GM12801 (cell line): Measurements from ENCODE around the gene TPCN1.

ENCODE experiments used
- TF ChIP-seq, protein P1 (sequence below): IDR thresholded peaks from one replicate; pipeline ENCODE4 v1.5.1; 2011; ENCODE audit warnings: control low read depth; ENCODE audit not compliant: insufficient read length; ENCODE audit errors: extremely low read depth

Gene TPCN1

GRCh38 chr12:113236539-113237399 lies 15.5 kb downstream of the TPCN1 start:
- TF ChIP-seq, protein P1, sequence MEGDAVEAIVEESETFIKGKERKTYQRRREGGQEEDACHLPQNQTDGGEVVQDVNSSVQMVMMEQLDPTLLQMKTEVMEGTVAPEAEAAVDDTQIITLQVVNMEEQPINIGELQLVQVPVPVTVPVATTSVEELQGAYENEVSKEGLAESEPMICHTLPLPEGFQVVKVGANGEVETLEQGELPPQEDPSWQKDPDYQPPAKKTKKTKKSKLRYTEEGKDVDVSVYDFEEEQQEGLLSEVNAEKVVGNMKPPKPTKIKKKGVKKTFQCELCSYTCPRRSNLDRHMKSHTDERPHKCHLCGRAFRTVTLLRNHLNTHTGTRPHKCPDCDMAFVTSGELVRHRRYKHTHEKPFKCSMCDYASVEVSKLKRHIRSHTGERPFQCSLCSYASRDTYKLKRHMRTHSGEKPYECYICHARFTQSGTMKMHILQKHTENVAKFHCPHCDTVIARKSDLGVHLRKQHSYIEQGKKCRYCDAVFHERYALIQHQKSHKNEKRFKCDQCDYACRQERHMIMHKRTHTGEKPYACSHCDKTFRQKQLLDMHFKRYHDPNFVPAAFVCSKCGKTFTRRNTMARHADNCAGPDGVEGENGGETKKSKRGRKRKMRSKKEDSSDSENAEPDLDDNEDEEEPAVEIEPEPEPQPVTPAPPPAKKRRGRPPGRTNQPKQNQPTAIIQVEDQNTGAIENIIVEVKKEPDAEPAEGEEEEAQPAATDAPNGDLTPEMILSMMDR = no peak

GRCh38 chr12:113237748-113238147 lies 16.5 kb downstream of the TPCN1 start:
- TF ChIP-seq, protein P1 = no peak

DNA sequence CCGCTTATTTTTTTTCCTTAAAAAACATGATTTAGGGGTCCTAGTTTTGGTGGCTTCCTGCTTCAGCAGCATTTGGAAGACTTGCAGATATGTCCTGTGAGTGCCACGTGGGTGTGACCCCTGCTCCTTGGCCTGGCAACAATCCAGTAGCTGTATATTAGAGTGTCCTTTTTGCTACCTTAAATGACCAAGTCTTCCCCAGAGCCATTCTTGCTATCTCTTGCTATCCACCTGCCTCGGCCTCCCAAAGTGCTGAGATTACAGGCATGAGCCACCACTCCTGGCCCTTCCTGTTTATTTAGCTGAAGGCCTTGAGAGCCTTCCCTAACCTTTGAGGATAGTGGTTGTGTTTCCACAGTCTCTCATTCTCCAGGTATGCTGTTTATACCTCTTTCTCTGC lies 17.0 kb downstream of the TPCN1 start:
- TF ChIP-seq, protein P1 = no peak

DNA sequence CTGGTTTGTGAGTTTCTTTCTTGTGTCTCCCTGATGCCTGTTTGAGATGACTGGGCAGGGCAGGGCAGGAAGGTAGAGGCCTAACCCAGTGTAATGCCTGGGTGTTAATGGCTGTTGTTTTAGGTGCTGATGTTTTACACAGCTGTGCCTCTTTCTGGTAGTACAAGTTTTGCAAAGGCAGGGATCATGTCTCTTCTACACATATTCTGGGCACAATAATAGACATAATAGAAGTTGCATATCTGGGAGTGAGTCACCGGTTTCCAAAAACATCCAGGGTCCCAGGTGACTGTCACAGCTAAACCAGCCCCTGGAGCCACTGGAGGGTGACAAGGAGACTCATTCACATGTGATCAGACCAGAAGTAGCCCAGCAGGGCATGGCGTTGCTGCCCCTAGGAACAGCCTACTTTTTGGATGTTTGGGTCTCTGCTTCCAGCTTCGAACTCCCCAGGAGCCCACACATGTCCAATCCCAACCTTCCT lies 18.1 kb downstream of the TPCN1 start:
- TF ChIP-seq, protein P1 = no peak

GRCh38 chr12:113239811-113240331 lies 18.6 kb downstream of the TPCN1 start:
- TF ChIP-seq, protein P1 = no peak

GRCh38 chr12:113240395-113240794 lies 19.1 kb downstream of the TPCN1 start:
- TF ChIP-seq, protein P1 = no peak

- TF ChIP-seq, protein P1 = no peak
Observed at GRCh38 chr12:113241191-113242025, 20.1 kb downstream of the TPCN1 start.
